WTC11 (cell line): ENCODE results near the gene ATAD3C. TPM values are rescaled to one million over a fixed set of nuclear protein-coding genes. Genes with fewer than 3 reads are reported as not detected.
A peak's percentile ranks its signal among the peaks of the same experiment; 100 is the strongest.

Experiments used
- ATAC-seq: fragments of 200-7000 bp; cut with Tn5 transposase; 2 replicates; pipeline ENCODE4 v1.10.0; 2021; ENCODE audit warnings: mild to moderate bottlenecking, moderate library complexity
- CTCF ChIA-PET: fragments of 300-600 bp; sonication (Branson Sonifier 250); formaldehyde crosslinking; loops from one replicate; lab custom pipeline; 2021; ENCODE audit warnings: antibody characterized with exemption; lab: Charles Lee
- POLR2A ChIA-PET: fragments of 350-600 bp; sonication (Branson Sonifier 250); formaldehyde crosslinking; loops from one replicate; lab custom pipeline; 2021; ENCODE audit warnings: antibody characterized with exemption; lab: Charles Lee
- DNase-seq: peaks from one replicate; pipeline ENCODE4 v3.0.0; 2021; ENCODE audit warnings: low spot score
- H3K27ac Mint-ChIP-seq: 2 replicates; pipeline ENCODE4 v1.8.0; 2021; ENCODE audit warnings: mixed read lengths
- H3K27me3 Mint-ChIP-seq: 2 replicates; pipeline ENCODE4 v1.8.0; 2021; ENCODE audit warnings: low read depth, mild to moderate bottlenecking, moderate library complexity, mixed read lengths
- H3K36me3 Mint-ChIP-seq: 2 replicates; pipeline ENCODE4 v1.8.0; 2021; ENCODE audit warnings: mixed read lengths
- H3K4me1 Mint-ChIP-seq: 2 replicates; pipeline ENCODE4 v1.8.0; 2022; ENCODE audit warnings: mixed read lengths
- H3K4me3 Mint-ChIP-seq: 2 replicates; pipeline ENCODE4 v1.8.0; 2021; ENCODE audit warnings: mild to moderate bottlenecking, moderate library complexity, mixed read lengths
- H3K9me3 Mint-ChIP-seq: 2 replicates; pipeline ENCODE4 v1.8.0; 2021; ENCODE audit warnings: mixed read lengths
- ATF1 ChIP-seq: sonication (generic); formaldehyde crosslinking; IDR thresholded peaks from 2 replicates; pipeline ENCODE4 v1.8.1; 2023; ENCODE audit warnings: mild to moderate bottlenecking, moderate library complexity, missing genetic modification reagents
- ATF3 ChIP-seq: sonication (generic); formaldehyde crosslinking; conservative IDR thresholded peaks from 2 replicates; pipeline ENCODE4 v1.8.1; 2022; ENCODE audit warnings: mild to moderate bottlenecking, missing genetic modification reagents
- ATF6 ChIP-seq: sonication (generic); formaldehyde crosslinking; IDR thresholded peaks from 2 replicates; pipeline ENCODE4 v1.8.1; 2023; ENCODE audit warnings: mild to moderate bottlenecking, missing genetic modification reagents
- CREB1 ChIP-seq: sonication (generic); formaldehyde crosslinking; IDR thresholded peaks from 2 replicates; pipeline ENCODE4 v1.8.0; 2023; ENCODE audit warnings: mild to moderate bottlenecking, missing genetic modification reagents
- E2F5 ChIP-seq: sonication (generic); formaldehyde crosslinking; IDR thresholded peaks from 2 replicates; pipeline ENCODE4 v1.8.1; 2022; ENCODE audit warnings: mild to moderate bottlenecking, moderate library complexity, missing genetic modification reagents
- FOXK1 ChIP-seq: sonication (generic); formaldehyde crosslinking; IDR thresholded peaks from 2 replicates; pipeline ENCODE4 v1.8.0; 2022; ENCODE audit warnings: mild to moderate bottlenecking, moderate library complexity, missing genetic modification reagents
- GABPB1 ChIP-seq: sonication (generic); formaldehyde crosslinking; IDR thresholded peaks from 2 replicates; pipeline ENCODE4 v1.8.1; 2023; ENCODE audit warnings: mild to moderate bottlenecking, missing genetic modification reagents
- HMGA2 ChIP-seq: fragments of 250-450 bp; sonication (Bioruptor Pico); IDR thresholded peaks from 2 replicates; pipeline ENCODE4 v1.4.0; 2021; ENCODE audit warnings: mild to moderate bottlenecking, moderate library complexity
- HMGXB4 ChIP-seq: sonication (generic); formaldehyde crosslinking; IDR thresholded peaks from 2 replicates; pipeline ENCODE4 v1.8.1; 2023; ENCODE audit warnings: mild to moderate bottlenecking, moderate library complexity, missing genetic modification reagents
- NFYB ChIP-seq: sonication (generic); formaldehyde crosslinking; conservative IDR thresholded peaks from 2 replicates; pipeline ENCODE4 v1.8.0; 2022; ENCODE audit warnings: low read depth, missing genetic modification reagents
- TEAD1 ChIP-seq: sonication (generic); formaldehyde crosslinking; IDR thresholded peaks from 2 replicates; pipeline ENCODE4 v1.8.0; 2022; ENCODE audit warnings: mild to moderate bottlenecking, missing genetic modification reagents
- ZNF219 ChIP-seq: sonication (generic); formaldehyde crosslinking; IDR thresholded peaks from 2 replicates; pipeline ENCODE4 v1.8.0; 2023; ENCODE audit warnings: missing genetic modification reagents, mild to moderate bottlenecking, borderline replicate concordance
- ZNF281 ChIP-seq: sonication (generic); formaldehyde crosslinking; IDR thresholded peaks from 2 replicates; pipeline ENCODE4 v1.8.0; 2023; ENCODE audit warnings: mild to moderate bottlenecking, missing genetic modification reagents
- ZSCAN18 ChIP-seq: fragments of 250-450 bp; sonication (Bioruptor Pico); IDR thresholded peaks from 2 replicates; pipeline ENCODE4 v2.1.2; 2022; ENCODE audit warnings: mild to moderate bottlenecking, moderate library complexity
- total RNA-seq: library from RNA; stranded (reverse); gene quantifications from 3 replicates; pipeline ENCODE4 v1.2.3, GENCODE V29; 2021

ATAD3C gene
- total RNA-seq, 1 experiment from 2014 or later: 0.61 TPM

- peak; percentile 39; the same call in 1 of the 2 replicates for TF ChIP-seq FOXK1 (CRISPR knock-in tag)
- peak; percentile 57; the same call in 1 of the 2 replicates for TF ChIP-seq ZNF281
- no peak for TF ChIP-seq ZSCAN18
- TF ChIP-seq HMGA2 (CRISPR knock-in tag): no peak
- TF ChIP-seq E2F5 (CRISPR knock-in tag): 0 out of 2 replicates have a peak, but pooled peaks have one; percentile 22
- no peak for TF ChIP-seq CREB1 (CRISPR knock-in tag)
- peak; percentile 76; the same call in 1 of the 2 replicates for TF ChIP-seq TEAD1 (CRISPR knock-in tag)
- TF ChIP-seq ATF3: no peak
- no peak for TF ChIP-seq ZNF219 (CRISPR knock-in tag)
- TF ChIP-seq ATF6 (CRISPR knock-in tag): no peak
- TF ChIP-seq HMGXB4 (CRISPR knock-in tag): 0 out of 2 replicates have a peak, but pooled peaks have one; percentile 15
- TF ChIP-seq ATF1 (CRISPR knock-in tag): 0 out of 2 replicates have a peak, but pooled peaks have one; percentile 39
- peak; percentile 76 for TF ChIP-seq GABPB1 (CRISPR knock-in tag)
- no peak for TF ChIP-seq NFYB (CRISPR knock-in tag)
- ChIA-PET POLR2A (interaction anchor here (0.6 to 2.5 kb wide), 8 partner anchors 8 to 77 kb away, joined by 3 to 7 read pairs (median 6); partner anchors contain the start of genes AURKAIP1, CCNL2 and MRPL20), CTCF (interaction anchor here (0.5 to 2.1 kb wide), 10 partner anchors 13 to 81 kb away, joined by 3 to 11 read pairs (median 5); partner anchors contain the start of genes ANKRD65, AURKAIP1, CCNL2 and MRPL20)
- H3K4me3 Mint-ChIP-seq: peak overlapping the region; percentile 31; the same call in 1 of the 2 replicates
- peaks cover 32% of the 10 kb centered on the region for H3K4me1 Mint-ChIP-seq
- no peaks in the 10 kb centered on the region for H3K36me3 Mint-ChIP-seq
- H3K27me3 Mint-ChIP-seq: peaks cover 6% of the 10 kb centered on the region; the same call in 1 of the 2 replicates
- ATAC-seq (peak; percentile 38), DNase-seq (peak; percentile 71)
- no peak overlapping the region; the same call in 1 of the 2 replicates for H3K27ac Mint-ChIP-seq
- H3K9me3 Mint-ChIP-seq: no peaks in the 10 kb centered on the region
Observed at GRCh38 chr1:1432951-1433803, 16.3 kb upstream of the ATAD3C start.
